DND-41 (cell line): ENCODE measurements around the gene ITGA7.

Experiments used
- CTCF ChIP-seq: IDR thresholded peaks from 2 replicates; pipeline ENCODE4 v1.5.1; 2012; ENCODE audit warnings: borderline replicate concordance, low read length, moderate library complexity, mild to moderate bottlenecking; ENCODE audit not compliant: poor library complexity, severe bottlenecking; ENCODE audit errors: extremely low read depth
- EZH2 ChIP-seq: IDR thresholded peaks from 3 replicates; pipeline ENCODE4 v1.6.1; 2012; ENCODE audit warnings: borderline replicate concordance, low read depth, mild to moderate bottlenecking, moderate library complexity, low read length, inconsistent platforms; ENCODE audit not compliant: severe bottlenecking

- TF ChIP-seq CTCF (no peak), EZH2 (no peak)
Observed at GRCh38 chr12:55651299-55651683, 56.4 kb downstream of the ITGA7 start.
